Measurements from ENCODE around the gene TAF3. TPM values are rescaled to one million over a fixed set of nuclear protein-coding genes. Genes with fewer than 3 reads are reported as not detected.
A peak's percentile ranks its signal among the peaks of the same experiment; 100 is the strongest.

The TAF3 gene
- total and polyA plus RNA-seq, 2 donors (not counting 1 experiment from before 2014, with no cell fraction given), result 7.0 to 20.1 TPM

- POLR2A ChIA-PET, result no interaction called here
- CTCF ChIA-PET, result no interaction called here
- H3K9ac ChIP-seq (ENCODE audit: low read length), result no peak overlapping the region
- H3K4me2 ChIP-seq (replicated peaks; ENCODE audit: low read depth, low read length, poor library complexity, severe bottlenecking), result peak overlapping the region; percentile 36
- H3K4me3 ChIP-seq (ENCODE audit: control extremely low read depth in 1 of 5, extremely low read depth in 1 of 5, insufficient read depth in 1 of 5, low read depth in 2 of 5, low read length in 4 of 5), result no peak overlapping the region
- peaks cover 23 to 41% of the 10 kb centered on the region in 2 donors for H3K4me1 ChIP-seq (ENCODE audit: control insufficient read depth in 2 of 2, insufficient read depth in 2 of 2, low read length in 2 of 2)
- H2AFZ ChIP-seq (ENCODE audit: insufficient read depth, low read depth, low read length, poor library complexity, severe bottlenecking), result no peak overlapping the region
- no peak overlapping the region for H3K27ac ChIP-seq (ENCODE audit: low read length in 2 of 2)
- no peaks in the 10 kb centered on the region for H3K36me3 ChIP-seq (replicated peaks in 1 of 2; ENCODE audit: control extremely low read depth in 1 of 2, control insufficient read depth in 1 of 2, extremely low read depth in 1 of 2, insufficient read depth in 2 of 2, low read length in 1 of 2)
- WGBS (ENCODE audit: insufficient coverage), result 6% methylated on average over 34 of the region's 37 CpGs
- no peak overlapping the region for H3K4me3 Mint-ChIP-seq
- H3K9me3 Mint-ChIP-seq (ENCODE audit: insufficient read depth), result peaks cover 2% of the 10 kb centered on the region
- H3K9me3 ChIP-seq (ENCODE audit: control extremely low read depth in 1 of 3, control insufficient read depth in 2 of 3, insufficient read depth in 1 of 3, low read length in 2 of 3), result peaks cover 0 to 41% (median 2%) of the 10 kb centered on the region in 3 donors
- ATAC-seq (ENCODE audit: low read depth) (no peak), DNase-seq (peak; percentile 22)
- peaks cover 0 to 81% (median 60%) of the 10 kb centered on the region in 4 experiments for H3K27me3 ChIP-seq (replicated peaks in 1 of 4; ENCODE audit: control extremely low read depth in 1 of 4, control insufficient read depth in 3 of 4, insufficient read depth in 4 of 4, low read length in 3 of 4)
- no peaks in the 10 kb centered on the region for H3K79me2 ChIP-seq (ENCODE audit: control insufficient read depth, insufficient read depth, low read length)
- peaks cover 7% of the 10 kb centered on the region for H3K4me1 Mint-ChIP-seq
- H3K27me3 Mint-ChIP-seq, result peaks cover 68% of the 10 kb centered on the region
- TF ChIP-seq EZH2 (IDR thresholded peaks at IDR 0.05; ENCODE audit: borderline replicate concordance, insufficient read depth, low read depth, low read length, poor library complexity, severe bottlenecking) (no peak), CTCF (IDR thresholded peaks at IDR 0.05) (no peak)
- no peaks in the 10 kb centered on the region for H4K20me1 ChIP-seq (ENCODE audit: control insufficient read depth, insufficient read depth, low read length, poor library complexity, severe bottlenecking)
- H3K27ac Mint-ChIP-seq, result no peak overlapping the region
- intact Hi-C loops (cut with micrococcal nuclease), result no loop called here
These were observed 216.2 kb downstream of the TAF3 start for GRCh38 chr10:8034466-8035005.

GRCh38 chr10:8035006-8035640 is 216.8 kb downstream of the TAF3 start:
- Histone ChIP-seq H2AFZ (ENCODE audit: insufficient read depth, low read depth, low read length, poor library complexity, severe bottlenecking) (no peak overlapping the region), H3K27me3 (replicated peaks in 1 of 4; ENCODE audit: control extremely low read depth in 1 of 4, control insufficient read depth in 3 of 4, insufficient read depth in 4 of 4, low read length in 3 of 4) (peaks cover 0 to 87% (median 64%) of the 10 kb centered on the region in 4 experiments), H3K9me3 (ENCODE audit: control extremely low read depth in 1 of 3, control insufficient read depth in 2 of 3, insufficient read depth in 1 of 3, low read length in 2 of 3) (peaks cover 0 to 41% (median 2%) of the 10 kb centered on the region in 3 donors), H3K79me2 (ENCODE audit: control insufficient read depth, insufficient read depth, low read length) (no peaks in the 10 kb centered on the region), H4K20me1 (ENCODE audit: control insufficient read depth, insufficient read depth, low read length, poor library complexity, severe bottlenecking) (no peaks in the 10 kb centered on the region), H3K27ac (ENCODE audit: low read length in 2 of 2) (no peak overlapping the region), H3K4me1 (ENCODE audit: control insufficient read depth in 2 of 2, insufficient read depth in 2 of 2, low read length in 2 of 2) (peaks cover 23 to 41% of the 10 kb centered on the region in 2 donors), H3K36me3 (replicated peaks in 1 of 2; ENCODE audit: control extremely low read depth in 1 of 2, control insufficient read depth in 1 of 2, extremely low read depth in 1 of 2, insufficient read depth in 2 of 2, low read length in 1 of 2) (no peaks in the 10 kb centered on the region), H3K4me2 (replicated peaks; ENCODE audit: low read depth, low read length, poor library complexity, severe bottlenecking) (peak overlapping the region; percentile 36), H3K9ac (ENCODE audit: low read length) (no peak overlapping the region), H3K4me3 (ENCODE audit: control extremely low read depth in 1 of 5, extremely low read depth in 1 of 5, insufficient read depth in 1 of 5, low read depth in 2 of 5, low read length in 4 of 5) (no peak overlapping the region)
- H3K4me3 Mint-ChIP-seq, result peak overlapping the region; percentile 24
- ChIA-PET CTCF (no interaction called here), POLR2A (no interaction called here)
- no peak for ATAC-seq (ENCODE audit: low read depth)
- peaks cover 70% of the 10 kb centered on the region for H3K27me3 Mint-ChIP-seq
- H3K4me1 Mint-ChIP-seq, result peaks cover 7% of the 10 kb centered on the region
- 8% methylated on average over 29 of the region's 32 CpGs for WGBS (ENCODE audit: insufficient coverage)
- no peak for DNase-seq
- H3K27ac Mint-ChIP-seq, result no peak overlapping the region
- H3K9me3 Mint-ChIP-seq (ENCODE audit: insufficient read depth), result peaks cover 2% of the 10 kb centered on the region
- intact Hi-C loops (cut with micrococcal nuclease), result no loop called here
- TF ChIP-seq EZH2 (IDR thresholded peaks at IDR 0.05; ENCODE audit: borderline replicate concordance, insufficient read depth, low read depth, low read length, poor library complexity, severe bottlenecking) (no peak), CTCF (IDR thresholded peaks at IDR 0.05) (no peak)
